PC-3 (cell line): ENCODE measurements around the gene LMOD1. TPM values are rescaled to one million over a fixed set of nuclear protein-coding genes. Genes with fewer than 3 reads are reported as not detected.

Experiments
- ATAC-seq: fragments of 200-7000 bp; cut with Tn5 transposase; 2 replicates; pipeline ENCODE4 v1.9.1; 2020; ENCODE audit warnings: mild to moderate bottlenecking, moderate library complexity
- BruUV-seq: library from RNA; stranded (reverse); fragments of 400-500 nt; replicated peaks from 2 replicates; lab custom pipeline; 2021; lab: Mats Ljungman, UMichigan
- CTCF ChIA-PET: fragments of 300-600 bp; sonication (Branson Sonifier 250); formaldehyde crosslinking; loops from one replicate; lab custom pipeline; 2022; ENCODE audit warnings: antibody characterized with exemption; lab: Charles Lee
- POLR2A ChIA-PET: fragments of 300-600 bp; sonication (Branson Sonifier 250); formaldehyde crosslinking; loops from one replicate; lab custom pipeline; 2022; ENCODE audit warnings: antibody characterized with exemption; ENCODE audit not compliant: unreplicated experiment; lab: Charles Lee
- DNase-seq: peaks from one replicate; pipeline ENCODE4 v3.0.0-alpha.2; 2015
- H2AFZ ChIP-seq: fragments of 300-600 bp; sonication (generic); 2 replicates; pipeline ENCODE4 v1.6.0; 2016; ENCODE audit warnings: antibody characterized with exemption, low read length
- H3F3A ChIP-seq: fragments of 300-600 bp; sonication (generic); one replicate; pipeline ENCODE4 v1.6.0; 2017; ENCODE audit warnings: antibody characterized with exemption, low read length, control low read depth, mild to moderate bottlenecking; ENCODE audit not compliant: unreplicated experiment
- H3K27ac ChIP-seq: fragments of 300-600 bp; sonication (generic); 2 replicates; pipeline ENCODE4 v1.5.1; 2016; ENCODE audit warnings: mild to moderate bottlenecking, low read length
- H3K27me3 ChIP-seq: fragments of 300-600 bp; sonication (generic); 2 replicates; pipeline ENCODE4 v1.6.1; 2016; ENCODE audit warnings: low read length, mixed read lengths
- H3K36me3 ChIP-seq: fragments of 300-600 bp; sonication (generic); 2 replicates; pipeline ENCODE4 v1.6.1; 2016; ENCODE audit warnings: low read depth, mixed run types, low read length, mixed read lengths
- H3K4me1 ChIP-seq: fragments of 300-600 bp; sonication (generic); 2 replicates; pipeline ENCODE4 v1.5.1; 2016; ENCODE audit warnings: low read length; ENCODE audit not compliant: insufficient read depth
- H3K4me2 ChIP-seq: fragments of 300-600 bp; sonication (generic); 2 replicates; pipeline ENCODE4 v1.6.0; 2016; ENCODE audit warnings: low read length
- H3K4me3 ChIP-seq: fragments of 300-600 bp; sonication (generic); 2 replicates; pipeline ENCODE4 v1.5.1; 2016; ENCODE audit warnings: mild to moderate bottlenecking, low read length, mixed read lengths
- H3K79me2 ChIP-seq: fragments of 300-600 bp; sonication (generic); 2 replicates; pipeline ENCODE4 v1.6.1; 2017; ENCODE audit warnings: low read length, mixed read lengths
- H3K9ac ChIP-seq: fragments of 300-600 bp; sonication (generic); 2 replicates; pipeline ENCODE4 v1.6.0; 2016; ENCODE audit warnings: mild to moderate bottlenecking, low read length
- H3K9me2 ChIP-seq: fragments of 300-600 bp; sonication (generic); replicated peaks from 2 replicates; pipeline ENCODE4 v1.6.1; 2016; ENCODE audit warnings: mixed run types, low read length, mixed read lengths
- H3K9me3 ChIP-seq: fragments of 300-600 bp; sonication (generic); 2 replicates; pipeline ENCODE4 v1.6.1; 2016; ENCODE audit warnings: low read length, mixed read lengths
- H4K20me1 ChIP-seq: fragments of 300-600 bp; sonication (generic); 2 replicates; pipeline ENCODE4 v1.6.1; 2016; ENCODE audit warnings: low read length, mixed read lengths
- EZH2 ChIP-seq: fragments of 300-600 bp; sonication (generic); IDR thresholded peaks from one replicate; pipeline ENCODE4 v1.6.1; 2017; ENCODE audit warnings: antibody characterized with exemption, mild to moderate bottlenecking, low read length; ENCODE audit not compliant: unreplicated experiment
- EZH2phosphoT487 ChIP-seq: fragments of 300-600 bp; sonication (generic); IDR thresholded peaks from 2 replicates; pipeline ENCODE4 v1.6.1; 2018; ENCODE audit warnings: mild to moderate bottlenecking, antibody characterized with exemption, low read length, borderline replicate concordance
- intact Hi-C: fragments of 100-400 bp; cut with micrococcal nuclease; formaldehyde crosslinking; loops from 2 replicates; pipeline ENCODE4 v1.9.0; 2023
- total RNA-seq: library from RNA; depleted of rRNA; stranded (reverse); fragments of >200 nt; gene quantifications from 2 replicates; pipeline ENCODE4 v1.2.3, GENCODE V29; 2014
- TF ChIP-seq, protein P1 (sequence below): fragments of 300-600 bp; sonication (generic); conservative IDR thresholded peaks from 2 replicates; pipeline ENCODE4 v1.5.1; 2017; ENCODE audit warnings: antibody characterized with exemption, low read depth, mild to moderate bottlenecking, low read length

The LMOD1 gene
- total RNA-seq, 1 experiment from 2014 or later: 0.07 TPM

DNA sequence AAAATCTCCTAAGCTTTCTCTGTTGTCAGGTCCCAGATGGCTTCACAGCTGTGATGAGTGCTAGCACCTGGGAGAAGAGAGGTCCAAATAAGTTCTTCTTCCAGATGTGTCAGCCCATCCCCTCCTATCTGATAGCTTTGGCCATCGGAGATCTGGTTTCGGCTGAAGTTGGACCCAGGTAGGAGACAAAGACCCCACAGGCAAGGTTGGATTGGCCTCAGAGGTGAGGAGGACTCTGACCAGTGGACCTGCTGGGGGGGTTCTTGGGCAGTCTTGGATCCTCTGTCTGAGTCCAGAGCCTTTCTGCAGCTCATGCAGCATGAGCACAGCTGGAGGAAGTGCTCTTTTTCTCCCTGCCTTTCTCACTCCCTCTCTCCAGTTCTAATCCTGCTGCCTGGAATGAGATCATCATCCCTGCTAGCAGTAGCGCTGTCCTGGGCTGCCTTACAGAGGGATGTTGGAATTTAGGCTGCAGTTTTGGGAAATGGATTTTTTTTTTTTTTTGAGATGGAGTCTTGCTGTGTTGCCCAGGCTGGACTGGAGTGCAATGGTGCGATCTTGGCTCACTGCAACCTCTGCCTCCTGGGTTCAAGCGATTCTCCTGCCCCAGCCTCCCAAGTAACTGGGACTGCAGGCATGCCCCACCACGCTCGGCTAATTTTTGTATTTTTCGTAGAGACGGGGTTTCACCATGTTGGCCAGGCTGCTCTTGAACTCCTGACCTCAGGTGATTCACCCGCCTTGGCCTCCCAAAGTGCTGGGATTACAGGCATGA lies 43.2 kb upstream of the LMOD1 start:
- ATAC-seq: no peak
- Histone ChIP-seq H3K9me2 (no peaks in the 10 kb centered on the region), H2AFZ (no peak overlapping the region), H3K4me3 (no peak overlapping the region), H3K4me2 (no peak overlapping the region), H3K4me1 (0 out of 2 replicates have a peak, but pooled peaks cover under 1% of the 10 kb centered on the region), H3K9me3 (no peaks in the 10 kb centered on the region), H3K27me3 (no peaks in the 10 kb centered on the region), H3K27ac (no peak overlapping the region), H3K79me2 (peaks cover 27% of the 10 kb centered on the region), H3K36me3 (peaks cover 9% of the 10 kb centered on the region), H3K9ac (no peak overlapping the region), H3F3A (no peaks in the 10 kb centered on the region), H4K20me1 (no peaks in the 10 kb centered on the region)
- DNase-seq: no peak
- ChIA-PET CTCF (no interaction called here), POLR2A (no interaction called here)
- intact Hi-C loops: no loop called here
- TF ChIP-seq EZH2 (no peak), EZH2phosphoT487 (no peak)
- TF ChIP-seq, protein P1, sequence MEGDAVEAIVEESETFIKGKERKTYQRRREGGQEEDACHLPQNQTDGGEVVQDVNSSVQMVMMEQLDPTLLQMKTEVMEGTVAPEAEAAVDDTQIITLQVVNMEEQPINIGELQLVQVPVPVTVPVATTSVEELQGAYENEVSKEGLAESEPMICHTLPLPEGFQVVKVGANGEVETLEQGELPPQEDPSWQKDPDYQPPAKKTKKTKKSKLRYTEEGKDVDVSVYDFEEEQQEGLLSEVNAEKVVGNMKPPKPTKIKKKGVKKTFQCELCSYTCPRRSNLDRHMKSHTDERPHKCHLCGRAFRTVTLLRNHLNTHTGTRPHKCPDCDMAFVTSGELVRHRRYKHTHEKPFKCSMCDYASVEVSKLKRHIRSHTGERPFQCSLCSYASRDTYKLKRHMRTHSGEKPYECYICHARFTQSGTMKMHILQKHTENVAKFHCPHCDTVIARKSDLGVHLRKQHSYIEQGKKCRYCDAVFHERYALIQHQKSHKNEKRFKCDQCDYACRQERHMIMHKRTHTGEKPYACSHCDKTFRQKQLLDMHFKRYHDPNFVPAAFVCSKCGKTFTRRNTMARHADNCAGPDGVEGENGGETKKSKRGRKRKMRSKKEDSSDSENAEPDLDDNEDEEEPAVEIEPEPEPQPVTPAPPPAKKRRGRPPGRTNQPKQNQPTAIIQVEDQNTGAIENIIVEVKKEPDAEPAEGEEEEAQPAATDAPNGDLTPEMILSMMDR: no peak
- no TSS peak for BruUV-seq

DNA sequence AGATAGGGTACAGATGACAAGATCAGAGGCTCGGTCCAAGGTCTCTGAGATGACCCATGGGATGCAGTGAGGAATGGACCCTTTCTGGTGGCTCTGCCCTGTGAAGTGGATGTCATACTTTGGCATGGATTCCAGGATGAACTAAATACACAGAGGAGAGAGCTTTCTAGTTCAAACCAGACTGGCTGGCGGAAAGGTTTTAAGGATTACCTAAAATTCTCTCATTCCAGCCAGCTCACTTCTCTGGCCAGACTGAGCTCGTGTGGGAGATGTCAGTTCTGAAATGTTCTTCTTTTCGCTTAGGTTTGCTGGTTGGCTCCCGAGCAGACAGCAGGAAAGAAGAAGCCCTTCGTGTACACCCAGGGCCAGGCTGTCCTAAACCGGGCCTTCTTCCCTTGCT lies 42.3 kb upstream of the LMOD1 start:
- no peak overlapping the region for H3K4me3 ChIP-seq
- peaks cover 8% of the 10 kb centered on the region; the same call in 1 of the 2 replicates for H3K4me1 ChIP-seq
- CTCF ChIA-PET: no interaction called here
- intact Hi-C loops: no loop called here
- H3K27ac ChIP-seq: no peak overlapping the region
- no TSS peak for BruUV-seq
- H4K20me1 ChIP-seq: no peaks in the 10 kb centered on the region
- peaks cover 9% of the 10 kb centered on the region for H3K36me3 ChIP-seq
- peaks cover 36% of the 10 kb centered on the region for H3K79me2 ChIP-seq
- no peak overlapping the region for H2AFZ ChIP-seq
- DNase-seq: no peak
- H3K9ac ChIP-seq: no peak overlapping the region
- no peaks in the 10 kb centered on the region for H3K27me3 ChIP-seq
- H3K4me2 ChIP-seq: no peak overlapping the region
- H3K9me3 ChIP-seq: no peaks in the 10 kb centered on the region
- TF ChIP-seq, protein P1: no peak
- no peak for TF ChIP-seq EZH2phosphoT487
- no peak for TF ChIP-seq EZH2
- ATAC-seq: no peak
- no peaks in the 10 kb centered on the region for H3K9me2 ChIP-seq
- POLR2A ChIA-PET: no interaction called here
- no peaks in the 10 kb centered on the region for H3F3A ChIP-seq

DNA sequence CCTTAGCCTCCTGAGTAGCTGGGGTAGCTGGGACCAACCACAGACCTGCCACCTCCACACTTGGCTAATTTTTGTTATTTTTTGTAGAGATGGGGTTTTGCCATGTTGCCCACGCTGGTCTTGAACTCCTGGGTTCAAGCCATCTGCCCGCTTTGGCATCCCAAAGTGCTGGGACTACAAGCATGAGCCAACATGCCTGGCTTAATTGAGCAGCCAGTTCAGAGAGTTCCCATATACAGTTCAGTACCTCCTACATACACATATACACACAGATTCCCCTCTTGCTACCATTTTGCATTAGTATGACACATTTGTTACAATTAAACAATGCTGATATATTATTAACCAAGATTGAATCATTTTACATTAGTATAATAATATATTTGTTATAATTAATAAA lies 39.0 kb upstream of the LMOD1 start:
- no peaks in the 10 kb centered on the region for H3K27me3 ChIP-seq
- H3K4me1 ChIP-seq: peaks cover 11% of the 10 kb centered on the region; the same call in 1 of the 2 replicates
- no peak overlapping the region for H2AFZ ChIP-seq
- no peak overlapping the region for H3K9ac ChIP-seq
- no TSS peak for BruUV-seq
- DNase-seq (no peak), ATAC-seq (no peak)
- no peak overlapping the region for H3K4me2 ChIP-seq
- H4K20me1 ChIP-seq: no peaks in the 10 kb centered on the region
- POLR2A ChIA-PET: no interaction called here
- H3K27ac ChIP-seq: no peak overlapping the region
- H3K36me3 ChIP-seq: peaks cover under 1% of the 10 kb centered on the region
- no peaks in the 10 kb centered on the region for H3K9me3 ChIP-seq
- TF ChIP-seq EZH2 (no peak), EZH2phosphoT487 (no peak)
- TF ChIP-seq, protein P1: no peak
- no peaks in the 10 kb centered on the region for H3F3A ChIP-seq
- intact Hi-C loops: no loop called here
- no peaks in the 10 kb centered on the region for H3K9me2 ChIP-seq
- H3K4me3 ChIP-seq: no peak overlapping the region
- H3K79me2 ChIP-seq: peaks cover 41% of the 10 kb centered on the region
- CTCF ChIA-PET: no interaction called here
